GM12891 (cell line): ENCODE data around the gene SYNE1.

ENCODE experiments used
- PAX5 ChIP-seq: IDR thresholded peaks from 2 replicates; pipeline ENCODE4 v1.6.1; 2011; ENCODE audit warnings: low read length, moderate library complexity, mild to moderate bottlenecking; ENCODE audit not compliant: insufficient read depth, severe bottlenecking
- POLR2A ChIP-seq: IDR thresholded peaks from 2 replicates; pipeline ENCODE4 v1.6.1; 2011; ENCODE audit warnings: low read depth, low read length, control low read depth
- POLR2AphosphoS5 ChIP-seq: IDR thresholded peaks from 2 replicates; pipeline ENCODE4 v1.6.1; 2011; ENCODE audit warnings: low read depth, low read length, control low read depth
- POU2F2 ChIP-seq: IDR thresholded peaks from 2 replicates; pipeline ENCODE4 v1.6.1; 2011; ENCODE audit warnings: low read depth, mild to moderate bottlenecking, control low read depth, low read length, moderate library complexity
- SPI1 ChIP-seq: IDR thresholded peaks from 2 replicates; pipeline ENCODE4 v1.6.1; 2011; ENCODE audit warnings: low read depth, low read length, control low read depth
- TAF1 ChIP-seq: IDR thresholded peaks from 2 replicates; pipeline ENCODE4 v1.6.1; 2011; ENCODE audit warnings: low read depth, low read length, control low read depth

GRCh38 chr6:152290693-152291092 lies 346.5 kb downstream of the SYNE1 start:
- TF ChIP-seq POLR2AphosphoS5 (no peak), POLR2A (no peak), TAF1 (no peak), SPI1 (no peak), PAX5 (no peak), POU2F2 (no peak)
